Mammary epithelial cell (primary cell): Measurements from ENCODE around the gene MMP10.

ENCODE experiments used
- EZH2 ChIP-seq: IDR thresholded peaks from 2 replicates; pipeline ENCODE4 v1.6.1; 2012; ENCODE audit warnings: low read length, inconsistent platforms, borderline replicate concordance
- TF ChIP-seq, protein P1 (sequence below), 2 donors: IDR thresholded peaks in 1 of 2; conservative IDR thresholded peaks in 1 of 2; 2 replicates each; pipeline ENCODE4 v1.5.1; 2011 to 2012; ENCODE audit warnings: inconsistent platforms in 2 of 2, low read length in 2 of 2, mild to moderate bottlenecking in 2 of 2, control low read depth in 1 of 2, low read depth in 1 of 2; ENCODE audit not compliant: insufficient read depth in 1 of 2; ENCODE audit errors: extremely low read depth in 1 of 2

DNA sequence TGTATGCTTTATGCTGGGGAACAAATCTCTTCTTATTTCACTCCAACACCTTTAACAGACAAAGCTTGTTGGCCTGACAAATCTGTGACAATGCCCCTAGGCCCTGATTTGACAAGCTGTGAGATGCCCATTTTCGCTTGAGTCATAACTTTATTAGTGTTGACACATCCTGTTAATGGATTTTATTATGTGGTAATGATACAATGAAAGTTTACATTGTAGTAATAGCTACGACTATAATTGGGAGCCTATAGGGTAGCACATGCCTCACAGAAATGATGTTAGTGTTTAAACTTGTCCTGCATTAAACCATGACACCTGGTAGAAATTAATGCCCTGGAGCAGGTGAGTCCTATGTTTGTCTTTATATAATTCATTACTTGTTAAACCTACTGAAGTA is 3.3 kb upstream of the MMP10 start:
- TF ChIP-seq, protein P1, sequence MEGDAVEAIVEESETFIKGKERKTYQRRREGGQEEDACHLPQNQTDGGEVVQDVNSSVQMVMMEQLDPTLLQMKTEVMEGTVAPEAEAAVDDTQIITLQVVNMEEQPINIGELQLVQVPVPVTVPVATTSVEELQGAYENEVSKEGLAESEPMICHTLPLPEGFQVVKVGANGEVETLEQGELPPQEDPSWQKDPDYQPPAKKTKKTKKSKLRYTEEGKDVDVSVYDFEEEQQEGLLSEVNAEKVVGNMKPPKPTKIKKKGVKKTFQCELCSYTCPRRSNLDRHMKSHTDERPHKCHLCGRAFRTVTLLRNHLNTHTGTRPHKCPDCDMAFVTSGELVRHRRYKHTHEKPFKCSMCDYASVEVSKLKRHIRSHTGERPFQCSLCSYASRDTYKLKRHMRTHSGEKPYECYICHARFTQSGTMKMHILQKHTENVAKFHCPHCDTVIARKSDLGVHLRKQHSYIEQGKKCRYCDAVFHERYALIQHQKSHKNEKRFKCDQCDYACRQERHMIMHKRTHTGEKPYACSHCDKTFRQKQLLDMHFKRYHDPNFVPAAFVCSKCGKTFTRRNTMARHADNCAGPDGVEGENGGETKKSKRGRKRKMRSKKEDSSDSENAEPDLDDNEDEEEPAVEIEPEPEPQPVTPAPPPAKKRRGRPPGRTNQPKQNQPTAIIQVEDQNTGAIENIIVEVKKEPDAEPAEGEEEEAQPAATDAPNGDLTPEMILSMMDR (conservative IDR thresholded peaks at IDR 0.05 in 1 of 2, IDR thresholded peaks at IDR 0.05 in 1 of 2; ENCODE audit: extremely low read depth in 1 of 2, insufficient read depth in 1 of 2, low read depth in 1 of 2, low read length in 2 of 2), result no peak
- TF ChIP-seq EZH2, result no peak
